GM13976 (cell line): ENCODE measurements around the gene PLPPR1.

ENCODE experiments used
- DNase-seq: peaks from one replicate; pipeline ENCODE4 v3.0.0; 2012; ENCODE audit warnings: low spot score
- CTCF ChIP-seq: IDR thresholded peaks from 2 replicates; pipeline ENCODE4 v1.5.1; 2012; ENCODE audit warnings: borderline replicate concordance, mild to moderate bottlenecking; ENCODE audit not compliant: insufficient read depth; ENCODE audit errors: extremely low read depth, missing control alignments, control extremely low read depth
- in situ Hi-C: fragments of 300-500 bp; cut with MboI; formaldehyde crosslinking; loops from one replicate; pipeline ENCODE4 v1.12.0; 2022; ENCODE audit warnings: low sequenced_read_pairs, mixed read lengths, inconsistent platforms; ENCODE audit not compliant: unreplicated experiment

Gene PLPPR1

DNA sequence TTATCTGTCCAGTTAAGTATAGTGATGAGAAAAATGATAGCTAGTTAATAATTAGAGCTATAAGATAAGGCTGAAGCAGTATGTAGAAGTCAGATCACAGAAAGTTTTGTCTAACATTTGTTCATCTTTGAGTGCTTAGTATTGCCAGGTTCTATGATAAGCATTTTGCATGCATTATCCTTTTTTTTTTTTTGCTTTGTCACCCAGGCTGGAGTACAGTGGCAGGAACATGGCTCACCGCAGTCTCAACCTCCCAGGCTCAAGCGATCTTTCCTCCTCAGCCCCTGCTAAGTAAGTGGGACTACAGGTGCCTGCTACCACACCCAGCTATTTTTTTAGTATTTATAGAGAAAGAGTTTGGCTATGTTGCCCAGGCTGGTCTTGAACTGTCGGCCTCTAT, 338.8 kb downstream of the PLPPR1 start:
- DNase-seq: no peak
- in situ Hi-C loops: no loop called here
- TF ChIP-seq CTCF: no peak

- no peak for TF ChIP-seq CTCF
- in situ Hi-C loops: no loop called here
- no peak for DNase-seq
Measured at GRCh38 chr9:101369286-101369685, 340.8 kb downstream of the PLPPR1 start.

- in situ Hi-C loops: no loop called here
- TF ChIP-seq CTCF: no peak
- DNase-seq: no peak
Measured at GRCh38 chr9:101369884-101370531, 341.5 kb downstream of the PLPPR1 start.

DNA sequence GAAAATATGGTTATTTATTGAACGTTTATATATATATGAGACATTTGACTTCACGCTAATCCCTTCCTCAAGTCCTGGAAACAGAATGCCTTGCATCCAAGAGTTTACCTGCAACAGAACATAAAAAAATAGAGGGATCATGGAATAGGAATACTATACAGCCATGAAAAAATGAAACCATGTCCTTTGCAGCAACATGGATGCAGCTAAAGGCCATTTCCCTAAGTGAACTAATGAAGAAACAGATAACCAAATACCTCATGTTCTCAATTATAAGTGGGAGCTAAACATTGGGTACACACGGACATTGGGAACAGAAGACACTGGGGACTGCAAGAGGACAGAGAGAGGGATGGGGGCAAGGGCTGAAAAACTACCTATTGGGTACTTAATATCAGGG, 343.3 kb downstream of the PLPPR1 start:
- no peak for DNase-seq
- TF ChIP-seq CTCF: no peak
- in situ Hi-C loops: no loop called here

GRCh38 chr9:101372327-101373118, 344.0 kb downstream of the PLPPR1 start:
- in situ Hi-C loops: no loop called here
- TF ChIP-seq CTCF: no peak
- DNase-seq: no peak
